SK-N-SH (cell line): ENCODE data around the gene SCUBE3. TPM values are rescaled to one million over a fixed set of nuclear protein-coding genes. Genes with fewer than 3 reads are reported as not detected.

Source experiments
- CTCF ChIA-PET: fragments of 300-600, 350-600 bp; formaldehyde crosslinking; extraction: SDS; loops from one replicate; lab custom pipeline; 2021; lab: Yijun Ruan, JAX
- POLR2A ChIA-PET: fragments of 350-600 bp; sonication (Branson Sonifier 250); formaldehyde crosslinking; extraction: SDS; loops from one replicate; lab custom pipeline; 2020; ENCODE audit warnings: antibody characterized with exemption, inconsistent platforms; lab: Yijun Ruan, JAX
- DNase-seq: peaks from one replicate; pipeline ENCODE4 v3.0.0; 2012
- H2AFZ ChIP-seq: fragments of 200-600 bp; sonication (generic); 2 replicates; pipeline ENCODE4 v1.8.1; 2016; ENCODE audit warnings: antibody characterized with exemption, mild to moderate bottlenecking, low read depth
- H3F3A ChIP-seq: fragments of 200-600 bp; sonication (generic); replicated peaks from 2 replicates; pipeline ENCODE3; 2016; ENCODE audit warnings: antibody characterized with exemption, mild to moderate bottlenecking; ENCODE audit not compliant: insufficient read depth
- H3K27ac ChIP-seq, 2 experiments: fragments of 200-500 bp in 1 of 2; fragments of 200-600 bp in 1 of 2; sonication (Bioruptor generic) in 1 of 2; sonication (generic), shearing (Covaris generic) in 1 of 2; 2 replicates each; pipeline versions ENCODE4 v1.5.1 to v1.6.1; 2014 to 2016; ENCODE audit warnings: low read depth in 2 of 2, inconsistent platforms in 1 of 2, low read length in 1 of 2, mild to moderate bottlenecking in 1 of 2, mixed read lengths in 1 of 2
- H3K27me3 ChIP-seq: fragments of 200-600 bp; sonication (generic), shearing (Covaris generic); 2 replicates; pipeline ENCODE4 v1.6.1; 2016; ENCODE audit warnings: mixed run types; ENCODE audit not compliant: insufficient read depth
- H3K36me3 ChIP-seq, 2 experiments: fragments of 200-500 bp in 1 of 2; fragments of 200-600 bp in 1 of 2; sonication (Bioruptor generic) in 1 of 2; sonication (generic) in 1 of 2; replicated peaks in 1 of 2; 2 replicates each; pipeline versions ENCODE3 to v1.5.1; 2014 to 2016; ENCODE audit warnings: low read length in 1 of 2, mild to moderate bottlenecking in 1 of 2; ENCODE audit not compliant: insufficient read depth in 2 of 2, control insufficient read depth in 1 of 2
- H3K4me1 ChIP-seq, 2 experiments: fragments of 200-500 bp in 1 of 2; fragments of 200-600 bp in 1 of 2; sonication (Bioruptor generic) in 1 of 2; sonication (generic), shearing (Covaris generic) in 1 of 2; 2 replicates each; pipeline versions ENCODE4 v1.5.1 to v1.6.1; 2014 to 2016; ENCODE audit warnings: low read depth in 1 of 2, low read length in 1 of 2, mixed run types in 1 of 2; ENCODE audit not compliant: insufficient read depth in 2 of 2, control insufficient read depth in 1 of 2
- H3K4me2 ChIP-seq: fragments of 200-600 bp; sonication (generic), shearing (Covaris generic); 2 replicates; pipeline ENCODE4 v1.6.1; 2017; ENCODE audit warnings: mixed run types
- H3K4me3 ChIP-seq, 2 experiments: fragments of 200-500 bp in 1 of 2; fragments of 200-600 bp in 1 of 2; sonication (Bioruptor generic) in 1 of 2; sonication (generic), shearing (Covaris generic) in 1 of 2; 2 replicates each; pipeline versions ENCODE4 v1.5.1 to v1.8.1; 2014 to 2016; ENCODE audit warnings: low read depth in 2 of 2, inconsistent platforms in 1 of 2, low read length in 1 of 2, mild to moderate bottlenecking in 1 of 2, mixed read lengths in 1 of 2, moderate library complexity in 1 of 2
- H3K79me2 ChIP-seq: fragments of 200-600 bp; sonication (generic); 2 replicates; pipeline ENCODE4 v1.8.1; 2017; ENCODE audit warnings: mild to moderate bottlenecking; ENCODE audit not compliant: insufficient read depth
- H3K9ac ChIP-seq: fragments of 200-600 bp; sonication (generic); 2 replicates; pipeline ENCODE4 v1.6.1; 2017; ENCODE audit warnings: mixed run types
- H3K9me2 ChIP-seq: fragments of 200-600 bp; sonication (generic); 2 replicates; pipeline ENCODE4 v1.6.1; 2017; ENCODE audit warnings: mixed run types
- H3K9me3 ChIP-seq: fragments of 200-600 bp; sonication (generic); 2 replicates; pipeline ENCODE4 v1.6.1; 2017; ENCODE audit warnings: mixed run types, mild to moderate bottlenecking, moderate library complexity
- H4K20me1 ChIP-seq: fragments of 200-600 bp; sonication (generic); 2 replicates; pipeline ENCODE4 v1.6.1; 2017; ENCODE audit warnings: mild to moderate bottlenecking, mixed run types; ENCODE audit not compliant: insufficient read depth
- EP300 ChIP-seq, 2 experiments: IDR thresholded peaks; 2 replicates each; pipeline versions ENCODE4 v1.4.0 to v1.6.1; 2012; ENCODE audit warnings: borderline replicate concordance in 1 of 2, low read depth in 1 of 2, low read length in 1 of 2
- FOSL2 ChIP-seq: IDR thresholded peaks from 2 replicates; pipeline ENCODE4 v1.4.0; 2012; ENCODE audit warnings: low read depth, mild to moderate bottlenecking, moderate library complexity, borderline replicate concordance
- MXI1 ChIP-seq: IDR thresholded peaks from 2 replicates; pipeline ENCODE4 v1.6.1; 2012; ENCODE audit warnings: mild to moderate bottlenecking, low read depth, low read length, improper control_type of control experiment
- RCOR1 ChIP-seq: fragments of 150-350 bp; IDR thresholded peaks from 2 replicates; pipeline ENCODE4 v1.6.1; 2017; ENCODE audit warnings: antibody characterized with exemption, low read length
- TAF1 ChIP-seq: IDR thresholded peaks from 2 replicates; pipeline ENCODE4 v1.6.1; 2012; ENCODE audit warnings: low read depth, mild to moderate bottlenecking, low read length, moderate library complexity, borderline replicate concordance
- TEAD4 ChIP-seq: IDR thresholded peaks from 2 replicates; pipeline ENCODE4 v1.4.0; 2012; ENCODE audit warnings: mild to moderate bottlenecking, borderline replicate concordance; ENCODE audit not compliant: insufficient read depth
- USF2 ChIP-seq: fragments of 150-350 bp; IDR thresholded peaks from 2 replicates; pipeline ENCODE4 v1.6.1; 2017; ENCODE audit warnings: antibody characterized with exemption, low read length, low read depth, borderline replicate concordance
- WGBS: methylation state at CpG from one replicate; pipeline ENCODE4 v1.1.6; 2017; ENCODE audit warnings: low lambda C conversion rate; 5-methylcytosine and 5-hydroxymethylcytosine counted together
- polyA plus RNA-seq, 3 experiments: library from polyadenylated mRNA; depleted of rRNA; stranded (reverse); fragments of >200 nt; gene quantifications; 2 replicates each; pipeline ENCODE4 v1.2.3, GENCODE V29; 2012
- TF ChIP-seq, protein P1 (sequence below): fragments of 150-350 bp; IDR thresholded peaks from 2 replicates; pipeline ENCODE4 v1.6.1; 2016; ENCODE audit warnings: mild to moderate bottlenecking, low read depth, low read length
- TF ChIP-seq, protein P2 (sequence below): IDR thresholded peaks from 2 replicates; pipeline ENCODE4; 2012

The SCUBE3 gene
- polyA plus RNA-seq, 1 of the 3 experiments (the other 2 are of a cell fraction), result 2.0 TPM

DNA sequence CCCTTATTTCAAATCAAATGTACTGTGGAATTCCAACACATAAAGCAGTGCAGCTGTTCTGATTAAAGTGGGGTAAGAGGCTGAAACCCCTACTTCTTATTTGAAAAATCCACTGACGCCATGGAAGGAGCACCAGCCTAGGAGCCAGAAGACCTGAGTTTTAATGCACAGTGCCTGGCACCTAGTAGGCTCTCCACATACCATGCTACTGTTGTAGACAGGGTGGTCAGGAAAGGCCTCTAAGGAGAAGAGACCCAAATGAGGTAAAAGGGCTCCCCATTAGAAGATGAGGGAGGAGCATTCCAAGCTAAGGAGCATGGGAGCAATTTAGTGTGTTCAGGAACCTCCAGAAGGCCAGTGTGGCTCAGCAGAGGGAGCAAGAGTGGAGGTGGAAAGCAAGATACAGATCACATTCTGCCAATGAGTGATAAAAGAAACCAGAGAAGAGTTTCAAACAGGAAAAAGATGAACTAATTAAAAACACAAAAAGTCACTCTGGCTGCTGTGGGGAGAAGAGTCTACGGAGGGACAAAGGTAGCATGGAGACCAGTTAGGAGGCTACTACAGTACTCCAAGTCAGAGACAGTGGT is 34.0 kb downstream of the SCUBE3 start:
- Histone ChIP-seq H4K20me1 (no peaks in the 10 kb centered on the region), H3K27ac (peak overlapping the region in 1 of 2 experiments; percentile 5; a peak in 2 of 4 replicates), H3K27me3 (no peaks in the 10 kb centered on the region), H3K9me3 (no peaks in the 10 kb centered on the region), H3K4me2 (no peak overlapping the region), H3K4me3 (no peak overlapping the region), H3K9ac (no peak overlapping the region), H3K79me2 (peaks cover 28% of the 10 kb centered on the region), H3K36me3 (peaks cover 11 to 12% of the 10 kb centered on the region in 2 experiments), H3K9me2 (no peaks in the 10 kb centered on the region), H2AFZ (no peak overlapping the region), H3K4me1 (peaks cover 12 to 14% of the 10 kb centered on the region in 2 experiments; a peak in 2 of 4 replicates), H3F3A (peaks cover 3% of the 10 kb centered on the region)
- WGBS, result 95% methylated on average over 2 of the region's 2 CpGs
- POLR2A ChIA-PET, result no interaction called here
- CTCF ChIA-PET, result interaction anchor here (2.0 to 14.0 kb wide), 2 partner anchors 11 to 102 kb away, joined by 6 to 148 read pairs; no protein-coding TSS in a partner anchor
- no peak for DNase-seq
- TF ChIP-seq TEAD4 (no peak), FOSL2 (no peak), MXI1 (no peak), TAF1 (no peak), RCOR1 (no peak)
- TF ChIP-seq, protein P1, sequence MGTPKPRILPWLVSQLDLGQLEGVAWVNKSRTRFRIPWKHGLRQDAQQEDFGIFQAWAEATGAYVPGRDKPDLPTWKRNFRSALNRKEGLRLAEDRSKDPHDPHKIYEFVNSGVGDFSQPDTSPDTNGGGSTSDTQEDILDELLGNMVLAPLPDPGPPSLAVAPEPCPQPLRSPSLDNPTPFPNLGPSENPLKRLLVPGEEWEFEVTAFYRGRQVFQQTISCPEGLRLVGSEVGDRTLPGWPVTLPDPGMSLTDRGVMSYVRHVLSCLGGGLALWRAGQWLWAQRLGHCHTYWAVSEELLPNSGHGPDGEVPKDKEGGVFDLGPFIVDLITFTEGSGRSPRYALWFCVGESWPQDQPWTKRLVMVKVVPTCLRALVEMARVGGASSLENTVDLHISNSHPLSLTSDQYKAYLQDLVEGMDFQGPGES, result no peak

DNA sequence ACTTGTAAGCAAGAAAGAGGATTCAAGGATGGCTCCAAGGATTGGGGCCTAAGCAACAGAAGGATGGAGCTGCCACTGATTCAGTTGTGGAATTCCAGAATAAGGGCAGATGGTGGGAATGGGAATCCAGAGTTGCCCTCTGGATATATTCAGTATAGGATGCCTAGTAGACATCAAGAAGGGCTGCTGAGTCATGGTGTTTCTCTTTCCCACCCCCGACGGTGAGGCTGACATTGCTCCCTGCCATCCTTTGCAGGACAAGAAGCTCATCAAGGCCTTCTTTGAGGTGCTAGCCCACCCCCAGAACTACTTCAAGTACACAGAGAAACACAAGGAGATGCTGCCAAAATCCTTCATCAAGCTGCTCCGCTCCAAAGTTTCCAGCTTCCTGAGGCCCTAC is 34.5 kb downstream of the SCUBE3 start:
- TF ChIP-seq, protein P2, sequence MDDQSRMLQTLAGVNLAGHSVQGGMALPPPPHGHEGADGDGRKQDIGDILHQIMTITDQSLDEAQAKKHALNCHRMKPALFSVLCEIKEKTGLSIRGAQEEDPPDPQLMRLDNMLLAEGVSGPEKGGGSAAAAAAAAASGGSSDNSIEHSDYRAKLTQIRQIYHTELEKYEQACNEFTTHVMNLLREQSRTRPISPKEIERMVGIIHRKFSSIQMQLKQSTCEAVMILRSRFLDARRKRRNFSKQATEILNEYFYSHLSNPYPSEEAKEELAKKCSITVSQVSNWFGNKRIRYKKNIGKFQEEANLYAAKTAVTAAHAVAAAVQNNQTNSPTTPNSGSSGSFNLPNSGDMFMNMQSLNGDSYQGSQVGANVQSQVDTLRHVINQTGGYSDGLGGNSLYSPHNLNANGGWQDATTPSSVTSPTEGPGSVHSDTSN, result no peak
- TF ChIP-seq USF2 (no peak), EP300 (IDR thresholded peaks at IDR 0.05; ENCODE audit: borderline replicate concordance in 1 of 2, low read depth in 1 of 2, low read length in 1 of 2) (no peak)
- TF ChIP-seq, all 33 proteins: peak for 0
- H3K79me2 ChIP-seq, result peaks cover 31% of the 10 kb centered on the region
- 90% methylated on average over 3 of the region's 3 CpGs for WGBS
- no peak overlapping the region for H3K9ac ChIP-seq
- H3K4me1 ChIP-seq, result peaks cover 12 to 14% of the 10 kb centered on the region in 2 experiments; a peak in 2 of 4 replicates
- no peaks in the 10 kb centered on the region for H3K9me3 ChIP-seq
- CTCF ChIA-PET, result interaction anchor here (14.0 kb wide), 1 partner anchor 102 kb away, joined by 148 read pairs; no protein-coding TSS in a partner anchor
- POLR2A ChIA-PET, result no interaction called here
- DNase-seq, result no peak
- peaks cover 3% of the 10 kb centered on the region for H3F3A ChIP-seq
- H3K9me2 ChIP-seq, result no peaks in the 10 kb centered on the region
- H3K4me3 ChIP-seq, result no peak overlapping the region
- H3K36me3 ChIP-seq, result peaks cover 12% of the 10 kb centered on the region in 2 experiments
- no peak overlapping the region for H2AFZ ChIP-seq
- no peak overlapping the region; the same call in 1 of the 2 replicates for H3K4me2 ChIP-seq
- no peaks in the 10 kb centered on the region for H4K20me1 ChIP-seq
- peak overlapping the region in 1 of 2 experiments; percentile 5; a peak in 2 of 4 replicates for H3K27ac ChIP-seq
- H3K27me3 ChIP-seq, result no peaks in the 10 kb centered on the region
